B cell (primary cell): ENCODE results near the gene JMJD1C. TPM values are rescaled to one million over a fixed set of nuclear protein-coding genes. Genes with fewer than 3 reads are reported as not detected.

Experiments
- ATAC-seq: fragments of 200-7000 bp; cut with Tn5 transposase; one replicate; pipeline ENCODE4 v1.10.0; 2021; ENCODE audit warnings: low read depth, mild to moderate bottlenecking, moderate number of reproducible peaks, moderate library complexity
- CTCF ChIA-PET: fragments of 350-600 bp; sonication (Branson Sonifier 250); formaldehyde crosslinking; loops from one replicate; lab custom pipeline; 2021; ENCODE audit warnings: antibody characterized with exemption, inconsistent platforms; lab: Charles Lee
- POLR2A ChIA-PET: fragments of 350-600 bp; sonication (Branson Sonifier 250); formaldehyde crosslinking; loops from one replicate; lab custom pipeline; 2021; ENCODE audit warnings: antibody characterized with exemption; lab: Charles Lee
- DNase-seq: peaks from one replicate; pipeline ENCODE4 v3.0.0; 2013
- H2AFZ ChIP-seq: 2 replicates; pipeline ENCODE4 v1.6.1; 2012; ENCODE audit warnings: mild to moderate bottlenecking, low read depth, low read length; ENCODE audit not compliant: insufficient read depth, poor library complexity, severe bottlenecking
- H3K27ac ChIP-seq, 2 donors: 1 replicate in 1 of 2; 2 replicates in 1 of 2; pipeline ENCODE4 v1.5.1; 2012 to 2013; ENCODE audit warnings: low read length in 2 of 2, mild to moderate bottlenecking in 2 of 2, moderate library complexity in 1 of 2
- H3K27me3 ChIP-seq, 4 experiments: fragments of 200-600 bp in 1 of 4; sonication (generic) in 1 of 4; replicated peaks in 1 of 4; 1 replicate in 2 of 4; 2 replicates in 2 of 4; pipeline versions ENCODE4 v1.6.1 to v1.7.0; 2013 to 2016; ENCODE audit warnings: low read length in 3 of 4, mild to moderate bottlenecking in 2 of 4, mixed read lengths in 1 of 4, moderate library complexity in 1 of 4; ENCODE audit not compliant: insufficient read depth in 4 of 4, control insufficient read depth in 3 of 4; ENCODE audit errors: control extremely low read depth in 1 of 4
- H3K36me3 ChIP-seq, 2 experiments: replicated peaks in 1 of 2; 1 replicate in 1 of 2; 2 replicates in 1 of 2; pipeline versions ENCODE4 v1.6.1 to v1.7.1; 2013; ENCODE audit warnings: low read length in 1 of 2; ENCODE audit not compliant: insufficient read depth in 2 of 2, control insufficient read depth in 1 of 2; ENCODE audit errors: control extremely low read depth in 1 of 2, extremely low read depth in 1 of 2
- H3K4me1 ChIP-seq, 2 donors: fragments of 200-600 bp in 1 of 2; sonication (generic) in 1 of 2; 1 replicate in 1 of 2; 2 replicates in 1 of 2; pipeline versions ENCODE4 v1.5.1 to v1.6.1; 2013 to 2017; ENCODE audit warnings: low read length in 2 of 2; ENCODE audit not compliant: control insufficient read depth in 2 of 2, insufficient read depth in 2 of 2
- H3K4me2 ChIP-seq: replicated peaks from 2 replicates; pipeline ENCODE3; 2012; ENCODE audit warnings: mild to moderate bottlenecking, low read depth, low read length; ENCODE audit not compliant: poor library complexity, severe bottlenecking
- H3K4me3 ChIP-seq, 5 experiments: fragments of 200-600 bp in 1 of 5; sonication (generic) in 1 of 5; 1 replicate in 3 of 5; 2 replicates in 2 of 5; pipeline versions ENCODE4 v1.5.1 to v1.7.0; 2011 to 2016; ENCODE audit warnings: low read length in 4 of 5, mild to moderate bottlenecking in 4 of 5, low read depth in 2 of 5, control low read depth in 1 of 5, moderate library complexity in 1 of 5; ENCODE audit not compliant: insufficient read depth in 1 of 5; ENCODE audit errors: control extremely low read depth in 1 of 5, extremely low read depth in 1 of 5
- H3K79me2 ChIP-seq: fragments of 200-600 bp; sonication (generic); one replicate; pipeline ENCODE4 v1.6.0; 2016; ENCODE audit warnings: low read length; ENCODE audit not compliant: control insufficient read depth, insufficient read depth
- H3K9ac ChIP-seq: fragments of 200-600 bp; sonication (generic); 2 replicates; pipeline ENCODE4 v1.6.1; 2017; ENCODE audit warnings: mild to moderate bottlenecking, low read length, moderate library complexity
- H3K9me3 ChIP-seq, 3 donors: one replicate each; pipeline versions ENCODE4 v1.6.1 to v1.7.1; 2013; ENCODE audit warnings: low read length in 2 of 3; ENCODE audit not compliant: control insufficient read depth in 2 of 3, insufficient read depth in 1 of 3; ENCODE audit errors: control extremely low read depth in 1 of 3
- H4K20me1 ChIP-seq: 2 replicates; pipeline ENCODE4 v1.6.0; 2012; ENCODE audit warnings: mild to moderate bottlenecking, low read length; ENCODE audit not compliant: insufficient read depth, control insufficient read depth, poor library complexity, severe bottlenecking
- H3K27ac Mint-ChIP-seq: one replicate; pipeline ENCODE4 v1.8.0; 2021; ENCODE audit warnings: mixed read lengths
- H3K27me3 Mint-ChIP-seq: one replicate; pipeline ENCODE4 v1.8.0; 2021; ENCODE audit warnings: mixed read lengths
- H3K4me1 Mint-ChIP-seq: one replicate; pipeline ENCODE4 v1.8.0; 2021; ENCODE audit warnings: mixed read lengths
- H3K4me3 Mint-ChIP-seq: one replicate; pipeline ENCODE4 v1.8.0; 2021; ENCODE audit warnings: mixed read lengths
- H3K9me3 Mint-ChIP-seq: one replicate; pipeline ENCODE4 v1.8.0; 2022; ENCODE audit warnings: mixed read lengths; ENCODE audit not compliant: insufficient read depth
- CTCF ChIP-seq: fragments of 200-600 bp; IDR thresholded peaks from one replicate; pipeline ENCODE4 v1.8.0; 2022; ENCODE audit warnings: antibody characterized with exemption, mild to moderate bottlenecking
- EZH2 ChIP-seq: IDR thresholded peaks from 2 replicates; pipeline ENCODE4 v1.6.1; 2012; ENCODE audit warnings: borderline replicate concordance, low read depth, mild to moderate bottlenecking, moderate library complexity, low read length; ENCODE audit not compliant: insufficient read depth, poor library complexity, severe bottlenecking
- WGBS: methylation state at CpG from one replicate; pipeline ENCODE4 v1.1.5; 2013; ENCODE audit warnings: missing lambda C conversion rate; ENCODE audit not compliant: insufficient coverage; 5-methylcytosine and 5-hydroxymethylcytosine counted together
- intact Hi-C: fragments of 100-400 bp; cut with micrococcal nuclease; formaldehyde crosslinking; loops from one replicate; pipeline ENCODE4 v1.10.0; 2022
- polyA plus RNA-seq: library from polyadenylated mRNA; depleted of rRNA; stranded (reverse); fragments of >200 nt; gene quantifications from 2 replicates; pipeline ENCODE4 v1.2.3, GENCODE V29; 2012
- total RNA-seq, 2 donors: library from RNA; stranded (reverse); fragments of 120-200 nt in 1 of 2; gene quantifications; 1 replicate in 1 of 2; 2 replicates in 1 of 2; pipeline versions ENCODE4 v1.2.3 to v1.2.4, GENCODE V29; 2013 to 2022

Gene JMJD1C
- total and polyA plus RNA-seq, 2 donors (not counting 1 experiment from before 2014, with no cell fraction given), result 81.8 to 235 TPM

GRCh38 chr10:63487990-63488389, 22.2 kb upstream of the JMJD1C start:
- no peak overlapping the region for H3K4me3 Mint-ChIP-seq
- no peak for DNase-seq
- H3K9ac ChIP-seq, result no peak overlapping the region
- ChIA-PET POLR2A (no interaction called here), CTCF (no interaction called here)
- no peaks in the 10 kb centered on the region for H3K9me3 ChIP-seq
- no peak overlapping the region for H2AFZ ChIP-seq
- peaks cover 47% of the 10 kb centered on the region for H3K79me2 ChIP-seq
- no peaks in the 10 kb centered on the region for H3K9me3 Mint-ChIP-seq
- H3K4me3 ChIP-seq, result no peak overlapping the region
- no peaks in the 10 kb centered on the region for H3K27me3 ChIP-seq
- peaks cover 21% of the 10 kb centered on the region for H4K20me1 ChIP-seq
- intact Hi-C loops, result no loop called here
- H3K4me1 Mint-ChIP-seq, result peaks cover 4% of the 10 kb centered on the region
- TF ChIP-seq EZH2, result no peak
- no peak for TF ChIP-seq CTCF
- no peak overlapping the region for H3K27ac Mint-ChIP-seq
- 100% methylated on average over 1 of the region's 3 CpGs for WGBS
- ATAC-seq, result no peak
- no peak overlapping the region for H3K4me2 ChIP-seq
- no peaks in the 10 kb centered on the region for H3K36me3 ChIP-seq
- no peak overlapping the region for H3K27ac ChIP-seq
- H3K4me1 ChIP-seq, result peaks cover 0 to 3% of the 10 kb centered on the region in 2 donors
- no peaks in the 10 kb centered on the region for H3K27me3 Mint-ChIP-seq

- H3K36me3 ChIP-seq, result no peaks in the 10 kb centered on the region
- H3K27ac ChIP-seq, result no peak overlapping the region
- intact Hi-C loops, result no loop called here
- peaks cover 27% of the 10 kb centered on the region for H4K20me1 ChIP-seq
- peaks cover 6% of the 10 kb centered on the region for H3K4me1 Mint-ChIP-seq
- H3K4me2 ChIP-seq, result no peak overlapping the region
- TF ChIP-seq CTCF, result no peak
- no peak for TF ChIP-seq EZH2
- ATAC-seq (no peak), DNase-seq (no peak)
- H3K27me3 Mint-ChIP-seq, result no peaks in the 10 kb centered on the region
- POLR2A ChIA-PET, result no interaction called here
- no peak overlapping the region for H3K4me3 Mint-ChIP-seq
- no peak overlapping the region for H3K4me3 ChIP-seq
- H3K4me1 ChIP-seq, result peaks cover 0 to 3% of the 10 kb centered on the region in 2 donors
- H3K27ac Mint-ChIP-seq, result no peak overlapping the region
- H3K79me2 ChIP-seq, result peaks cover 34% of the 10 kb centered on the region
- H3K27me3 ChIP-seq, result no peaks in the 10 kb centered on the region
- no peak overlapping the region for H2AFZ ChIP-seq
- CTCF ChIA-PET, result no interaction called here
- H3K9ac ChIP-seq, result no peak overlapping the region
- no peaks in the 10 kb centered on the region for H3K9me3 Mint-ChIP-seq
- no CpG with 5 or more reads among the region's 1 CpG for WGBS
- H3K9me3 ChIP-seq, result no peaks in the 10 kb centered on the region
Observed at GRCh38 chr10:63483983-63484382, 18.2 kb upstream of the JMJD1C start.
